Liver (tissue), 3 donors: Measurements from ENCODE around the gene CD180.

Experiments
- EGR1 ChIP-seq, 2 donors: IDR thresholded peaks; 2 replicates each; pipeline ENCODE4 v1.6.1; 2016 to 2018; ENCODE audit warnings: antibody characterized with exemption in 2 of 2, low read depth in 2 of 2
- FOXA1 ChIP-seq: IDR thresholded peaks from 2 replicates; pipeline ENCODE4 v1.6.1; 2016; ENCODE audit warnings: antibody characterized with exemption
- GABPA ChIP-seq, 2 donors: IDR thresholded peaks in 1 of 2; conservative IDR thresholded peaks in 1 of 2; 2 replicates each; pipeline ENCODE4 v1.6.1; 2016; ENCODE audit warnings: antibody characterized with exemption in 2 of 2, mild to moderate bottlenecking in 1 of 2, moderate library complexity in 1 of 2
- JUND ChIP-seq, 2 donors: IDR thresholded peaks; 2 replicates each; pipeline ENCODE4 v1.6.1; 2016; ENCODE audit warnings: antibody characterized with exemption in 2 of 2
- RAD21 ChIP-seq, 2 donors: IDR thresholded peaks; 2 replicates each; pipeline ENCODE4 v1.6.1; 2016; ENCODE audit warnings: antibody characterized with exemption in 2 of 2, mild to moderate bottlenecking in 2 of 2
- REST ChIP-seq: IDR thresholded peaks from 2 replicates; pipeline ENCODE4 v1.6.1; 2016; ENCODE audit warnings: antibody characterized with exemption, mild to moderate bottlenecking
- RXRA ChIP-seq, 2 donors: IDR thresholded peaks; 2 replicates each; pipeline ENCODE4 v1.6.1; 2017 to 2018; ENCODE audit warnings: antibody characterized with exemption in 2 of 2, mild to moderate bottlenecking in 1 of 2
- SP1 ChIP-seq: IDR thresholded peaks from 2 replicates; pipeline ENCODE4 v1.6.1; 2018; ENCODE audit warnings: antibody characterized with exemption, mild to moderate bottlenecking
- TAF1 ChIP-seq: conservative IDR thresholded peaks from 2 replicates; pipeline ENCODE4 v1.6.1; 2016; ENCODE audit warnings: antibody characterized with exemption, mild to moderate bottlenecking
- YY1 ChIP-seq: IDR thresholded peaks from 2 replicates; pipeline ENCODE4 v1.6.1; 2016; ENCODE audit warnings: antibody characterized with exemption, mild to moderate bottlenecking
- TF ChIP-seq, protein P1 (sequence below): fragments of 150-350 bp; IDR thresholded peaks from 2 replicates; pipeline ENCODE4 v1.5.1; 2017; ENCODE audit warnings: improper control_type of control experiment, low read depth, low read length; ENCODE audit not compliant: missing input control
- donor health status: healthy.
- donor health status: healthy.

- TF ChIP-seq, protein P1, sequence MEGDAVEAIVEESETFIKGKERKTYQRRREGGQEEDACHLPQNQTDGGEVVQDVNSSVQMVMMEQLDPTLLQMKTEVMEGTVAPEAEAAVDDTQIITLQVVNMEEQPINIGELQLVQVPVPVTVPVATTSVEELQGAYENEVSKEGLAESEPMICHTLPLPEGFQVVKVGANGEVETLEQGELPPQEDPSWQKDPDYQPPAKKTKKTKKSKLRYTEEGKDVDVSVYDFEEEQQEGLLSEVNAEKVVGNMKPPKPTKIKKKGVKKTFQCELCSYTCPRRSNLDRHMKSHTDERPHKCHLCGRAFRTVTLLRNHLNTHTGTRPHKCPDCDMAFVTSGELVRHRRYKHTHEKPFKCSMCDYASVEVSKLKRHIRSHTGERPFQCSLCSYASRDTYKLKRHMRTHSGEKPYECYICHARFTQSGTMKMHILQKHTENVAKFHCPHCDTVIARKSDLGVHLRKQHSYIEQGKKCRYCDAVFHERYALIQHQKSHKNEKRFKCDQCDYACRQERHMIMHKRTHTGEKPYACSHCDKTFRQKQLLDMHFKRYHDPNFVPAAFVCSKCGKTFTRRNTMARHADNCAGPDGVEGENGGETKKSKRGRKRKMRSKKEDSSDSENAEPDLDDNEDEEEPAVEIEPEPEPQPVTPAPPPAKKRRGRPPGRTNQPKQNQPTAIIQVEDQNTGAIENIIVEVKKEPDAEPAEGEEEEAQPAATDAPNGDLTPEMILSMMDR, result no peak
- no peak for TF ChIP-seq GABPA (IDR thresholded peaks at IDR 0.05 in 1 of 2, conservative IDR thresholded peaks at IDR 0.05 in 1 of 2)
- TF ChIP-seq RXRA (IDR thresholded peaks at IDR 0.05), result peak in 1 of 2 donors; percentile 13
- TF ChIP-seq SP1, result no peak
- no peak for TF ChIP-seq EGR1 (IDR thresholded peaks at IDR 0.05; ENCODE audit: low read depth in 2 of 2)
- no peak for TF ChIP-seq YY1
- no peak for TF ChIP-seq REST
- no peak for TF ChIP-seq JUND (IDR thresholded peaks at IDR 0.05)
- no peak for TF ChIP-seq FOXA1
- TF ChIP-seq RAD21 (IDR thresholded peaks at IDR 0.05), result no peak
- no peak for TF ChIP-seq TAF1
Observed at GRCh38 chr5:67192719-67193438, 3.7 kb downstream of the CD180 start.
